ENCODE measurements around the gene HIP1R.

Gene HIP1R

GRCh38 chr12:122893208-122894153 lies 58.2 kb downstream of the HIP1R start:
- in situ Hi-C loops (cut with MboI; ENCODE audit: low pct_unique_long_range_greater_than_20kb, low sequenced_read_pairs, unreplicated experiment), result no loop called here
- DNase-seq (ENCODE audit: low spot score), result no peak
- no peak for TF ChIP-seq CTCF (IDR thresholded peaks at IDR 0.05; ENCODE audit: extremely low read depth, insufficient read depth, missing control alignments)

- TF ChIP-seq CTCF (IDR thresholded peaks at IDR 0.05; ENCODE audit: extremely low read depth, insufficient read depth, missing control alignments), result no peak
- DNase-seq (ENCODE audit: low spot score), result no peak
- in situ Hi-C loops (cut with MboI; ENCODE audit: low pct_unique_long_range_greater_than_20kb, low sequenced_read_pairs, unreplicated experiment), result no loop called here
Measured at GRCh38 chr12:122894193-122895121, 59.2 kb downstream of the HIP1R start.

GRCh38 chr12:122895320-122895703 lies 60.1 kb downstream of the HIP1R start:
- in situ Hi-C loops (cut with MboI; ENCODE audit: low pct_unique_long_range_greater_than_20kb, low sequenced_read_pairs, unreplicated experiment), result no loop called here
- TF ChIP-seq CTCF (IDR thresholded peaks at IDR 0.05; ENCODE audit: extremely low read depth, insufficient read depth, missing control alignments), result no peak

GRCh38 chr12:122895704-122896636 lies 60.7 kb downstream of the HIP1R start, which contains the start of gene VPS37B:
Gene VPS37B (minus strand): TSS chr12:122896124. CDS start chr12:122896062, 62 bp downstream.
- in situ Hi-C loops (cut with MboI; ENCODE audit: low pct_unique_long_range_greater_than_20kb, low sequenced_read_pairs, unreplicated experiment), result no loop called here
- TF ChIP-seq CTCF (IDR thresholded peaks at IDR 0.05; ENCODE audit: extremely low read depth, insufficient read depth, missing control alignments), result no peak
- peak; percentile 92 for DNase-seq (ENCODE audit: low spot score)

More at GRCh38 chr12:122895320-122895703, 60.1 kb downstream of the HIP1R start:
- no peak for DNase-seq (ENCODE audit: low spot score)

GRCh38 chr12:122896662-122897061 lies 61.4 kb downstream of the HIP1R start:
- DNase-seq (ENCODE audit: low spot score), result no peak
- in situ Hi-C loops (cut with MboI; ENCODE audit: low pct_unique_long_range_greater_than_20kb, low sequenced_read_pairs, unreplicated experiment), result no loop called here
- no peak for TF ChIP-seq CTCF (IDR thresholded peaks at IDR 0.05; ENCODE audit: extremely low read depth, insufficient read depth, missing control alignments)

Data from GM13977 (cell line).